GM23338 (cell line): ENCODE results near the gene TGFBRAP1. TPM values are rescaled to one million over a fixed set of nuclear protein-coding genes. Genes with fewer than 3 reads are reported as not detected.

ENCODE experiments used
- ATAC-seq: fragments of 200-7000 bp; cut with Tn5 transposase; 3 replicates; pipeline ENCODE4 v1.9.1; 2020
- DNase-seq: peaks from one replicate; pipeline ENCODE4 v3.0.0-alpha.2; 2015; ENCODE audit warnings: low spot score
- H2AFZ ChIP-seq: fragments of 200-600 bp; sonication (generic); 2 replicates; pipeline ENCODE4 v1.8.0; 2016; ENCODE audit warnings: antibody characterized with exemption, mild to moderate bottlenecking, moderate library complexity
- H3F3A ChIP-seq: fragments of 200-600 bp; sonication (generic); replicated peaks from 2 replicates; pipeline ENCODE4 v1.8.0; 2017; ENCODE audit warnings: antibody characterized with exemption, mixed run types, low read depth
- H3K27ac ChIP-seq: fragments of 200-600 bp; sonication (generic); 2 replicates; pipeline ENCODE4 v1.6.1; 2016; ENCODE audit warnings: low read depth
- H3K27me3 ChIP-seq: fragments of 200-600 bp; sonication (generic); 2 replicates; pipeline ENCODE4 v1.8.0; 2016; ENCODE audit warnings: mild to moderate bottlenecking, mixed run types, moderate library complexity; ENCODE audit not compliant: insufficient read depth
- H3K36me3 ChIP-seq: fragments of 200-600 bp; sonication (generic); 2 replicates; pipeline ENCODE4 v1.8.0; 2016; ENCODE audit warnings: mild to moderate bottlenecking; ENCODE audit not compliant: insufficient read depth
- H3K4me1 ChIP-seq: fragments of 200-600 bp; sonication (generic); 2 replicates; pipeline ENCODE4 v1.8.0; 2016; ENCODE audit warnings: mild to moderate bottlenecking, moderate library complexity; ENCODE audit not compliant: insufficient read depth
- H3K4me2 ChIP-seq: fragments of 200-600 bp; sonication (generic); 2 replicates; pipeline ENCODE4 v1.7.1; 2017; ENCODE audit warnings: mixed run types
- H3K4me3 ChIP-seq: fragments of 200-600 bp; sonication (generic); 2 replicates; pipeline ENCODE4 v1.6.1; 2016; ENCODE audit warnings: mixed run types
- H3K79me2 ChIP-seq: fragments of 200-600 bp; sonication (generic); replicated peaks from 2 replicates; pipeline ENCODE4 v1.8.0; 2017; ENCODE audit warnings: mild to moderate bottlenecking; ENCODE audit not compliant: insufficient read depth
- H3K9me2 ChIP-seq: fragments of 200-600 bp; sonication (generic); 2 replicates; pipeline ENCODE4 v1.8.0; 2017; ENCODE audit not compliant: insufficient read depth
- H4K20me1 ChIP-seq: fragments of 200-600 bp; sonication (generic); replicated peaks from 2 replicates; pipeline ENCODE4 v1.8.0; 2017; ENCODE audit warnings: mild to moderate bottlenecking; ENCODE audit not compliant: insufficient read depth
- H3K27ac Mint-ChIP-seq: 2 replicates; pipeline ENCODE4 v1.8.0; 2020; ENCODE audit warnings: inconsistent platforms, mild to moderate bottlenecking, moderate library complexity, mixed read lengths
- H3K27me3 Mint-ChIP-seq: 3 replicates; pipeline ENCODE4 v1.8.0; 2022; ENCODE audit warnings: low read depth, mild to moderate bottlenecking, moderate library complexity, mixed read lengths, inconsistent platforms; ENCODE audit not compliant: insufficient read depth, poor library complexity
- H3K36me3 Mint-ChIP-seq: 3 replicates; pipeline ENCODE4 v1.8.0; 2021; ENCODE audit warnings: low read depth, mild to moderate bottlenecking, inconsistent platforms, moderate library complexity, mixed read lengths
- H3K4me1 Mint-ChIP-seq: 3 replicates; pipeline ENCODE4 v1.8.0; 2020; ENCODE audit warnings: mild to moderate bottlenecking, inconsistent platforms, mixed read lengths
- H3K4me3 Mint-ChIP-seq: 3 replicates; pipeline ENCODE4 v1.8.0; 2021; ENCODE audit warnings: moderate library complexity, mild to moderate bottlenecking, inconsistent platforms, mixed read lengths
- H3K9me3 Mint-ChIP-seq: 3 replicates; pipeline ENCODE4 v1.8.0; 2020; ENCODE audit warnings: moderate library complexity, mild to moderate bottlenecking, inconsistent platforms, mixed read lengths
- CREB1 ChIP-seq: fragments of 250-450 bp; sonication (Bioruptor Pico); IDR thresholded peaks from 2 replicates; pipeline ENCODE4 v1.5.0; 2020; ENCODE audit warnings: low read depth, mild to moderate bottlenecking, moderate library complexity
- CTCF ChIP-seq, 2 experiments: fragments of 200-600 bp in 1 of 2; sonication (generic) in 1 of 2; conservative IDR thresholded peaks; 2 replicates each; pipeline versions ENCODE4 v1.5.1 to v1.6.1; 2016 to 2017; ENCODE audit warnings: antibody characterized with exemption in 2 of 2, low read depth in 2 of 2, mild to moderate bottlenecking in 2 of 2, moderate library complexity in 1 of 2
- ETS1 ChIP-seq: IDR thresholded peaks from 2 replicates; pipeline ENCODE4 v1.6.1; 2016; ENCODE audit warnings: antibody characterized with exemption
- EZH2 ChIP-seq: fragments of 200-600 bp; sonication (generic); IDR thresholded peaks from one replicate; pipeline ENCODE4 v1.8.0; 2017; ENCODE audit warnings: antibody characterized with exemption, mild to moderate bottlenecking, low read depth; ENCODE audit not compliant: unreplicated experiment
- EZH2phosphoT487 ChIP-seq: fragments of 200-600 bp; sonication (generic); IDR thresholded peaks from one replicate; pipeline ENCODE4 v1.8.1; 2018; ENCODE audit warnings: antibody characterized with exemption; ENCODE audit not compliant: unreplicated experiment
- JUNB ChIP-seq: IDR thresholded peaks from one replicate; pipeline ENCODE4 v1.6.1; 2016; ENCODE audit warnings: antibody characterized with exemption; ENCODE audit not compliant: unreplicated experiment
- NANOG ChIP-seq: IDR thresholded peaks from 2 replicates; pipeline ENCODE4 v1.6.1; 2016; ENCODE audit warnings: antibody characterized with exemption, borderline replicate concordance
- POLR2AphosphoS5 ChIP-seq: IDR thresholded peaks from 2 replicates; pipeline ENCODE4 v1.6.1; 2016; ENCODE audit warnings: antibody characterized with exemption, low read depth
- REST ChIP-seq: IDR thresholded peaks from one replicate; pipeline ENCODE4 v1.6.1; 2018; ENCODE audit warnings: antibody characterized with exemption; ENCODE audit not compliant: unreplicated experiment
- ZNF114 ChIP-seq: fragments of 250-450 bp; sonication (Bioruptor Pico); IDR thresholded peaks from 2 replicates; pipeline ENCODE4 v1.5.0; 2020; ENCODE audit warnings: mild to moderate bottlenecking, moderate library complexity
- ZNF331 ChIP-seq: fragments of 250-450 bp; sonication (Bioruptor Pico); IDR thresholded peaks from 2 replicates; pipeline ENCODE4 v1.5.0; 2020; ENCODE audit warnings: low read depth, mild to moderate bottlenecking, moderate library complexity
- ZNF462 ChIP-seq: fragments of 250-450 bp; sonication (Bioruptor Pico); IDR thresholded peaks from 2 replicates; pipeline ENCODE4 v1.5.0; 2020; ENCODE audit warnings: mild to moderate bottlenecking, moderate library complexity
- polyA plus RNA-seq: library from polyadenylated mRNA; unstranded; fragments of >200 nt; fragmentation: Nextera tagmentation; extraction: Ambion mirVana; gene quantifications from 2 replicates; pipeline ENCODE4 v1.2.1, GENCODE V29; 2016
- total RNA-seq: library from RNA; depleted of rRNA; stranded (reverse); fragments of >200 nt; shearing (Covaris generic); gene quantifications from 2 replicates; pipeline ENCODE4 v1.2.3, GENCODE V29; 2014

Gene TGFBRAP1
- total and polyA plus RNA-seq, 2 experiments from 2014 or later = 6.3 to 23.5 TPM

- no peaks in the 10 kb centered on the region for H3K4me1 Mint-ChIP-seq
- no peak overlapping the region for H3K27ac Mint-ChIP-seq
- H3K4me3 ChIP-seq = no peak overlapping the region
- no peaks in the 10 kb centered on the region for H3K36me3 ChIP-seq
- no peak overlapping the region for H3K4me2 ChIP-seq
- no peaks in the 10 kb centered on the region for H3K27me3 ChIP-seq
- H3F3A ChIP-seq = no peaks in the 10 kb centered on the region
- no peaks in the 10 kb centered on the region for H3K4me1 ChIP-seq
- no peaks in the 10 kb centered on the region for H3K9me2 ChIP-seq
- 0 out of 2 replicates have a peak, but pooled peaks cover 2% of the 10 kb centered on the region for H3K79me2 ChIP-seq
- peaks cover 8% of the 10 kb centered on the region for H3K36me3 Mint-ChIP-seq
- H3K9me3 Mint-ChIP-seq = no peaks in the 10 kb centered on the region
- no peaks in the 10 kb centered on the region for H4K20me1 ChIP-seq
- no peak for DNase-seq
- ATAC-seq = no peak
- no peak overlapping the region for H2AFZ ChIP-seq
- peaks cover 2% of the 10 kb centered on the region for H3K27me3 Mint-ChIP-seq
- H3K4me3 Mint-ChIP-seq = no peak overlapping the region
- TF ChIP-seq POLR2AphosphoS5 (no peak), ETS1 (no peak), ZNF331 (no peak), EZH2 (no peak), JUNB (no peak), ZNF462 (CRISPR knock-in tag) (no peak), CTCF (conservative IDR thresholded peaks at IDR 0.05; ENCODE audit: low read depth in 2 of 2) (no peak), NANOG (no peak), ZNF114 (CRISPR knock-in tag) (no peak), CREB1 (CRISPR knock-in tag) (no peak), EZH2phosphoT487 (no peak), REST (no peak)
- H3K27ac ChIP-seq = no peak overlapping the region
Observed at GRCh38 chr2:105375001-105375561, 45.5 kb upstream of the TGFBRAP1 start.
